Sigmoid colon (tissue), 7 donors: Measurements from ENCODE around the gene PCNX1. TPM values are rescaled to one million over a fixed set of nuclear protein-coding genes. Genes with fewer than 3 reads are reported as not detected.

Source experiments
- DNase-seq: peaks from one replicate; pipeline ENCODE4 v3.0.0-alpha.2; 2019
- H3K27ac ChIP-seq, 4 donors: fragments of 200-600 bp; sonication (generic); one replicate each; pipeline ENCODE4 v1.5.1; 2016 to 2019; ENCODE audit warnings: mild to moderate bottlenecking in 1 of 4
- H3K27me3 ChIP-seq, 3 donors: fragments of 200-600 bp; sonication (generic); one replicate each; pipeline ENCODE4 v1.5.1; 2019; ENCODE audit warnings: mild to moderate bottlenecking in 1 of 3
- H3K36me3 ChIP-seq, 4 donors: fragments of 200-600 bp; sonication (generic); one replicate each; pipeline ENCODE4 v1.5.1; 2016 to 2019
- H3K4me1 ChIP-seq, 4 donors: fragments of 200-600 bp; sonication (generic); one replicate each; pipeline ENCODE4 v1.5.1; 2017 to 2019
- H3K4me3 ChIP-seq, 4 donors: fragments of 200-600 bp; sonication (generic); one replicate each; pipeline ENCODE4 v1.5.1; 2017 to 2019; ENCODE audit warnings: mild to moderate bottlenecking in 2 of 4, moderate library complexity in 1 of 4
- H3K9me3 ChIP-seq, 4 donors: fragments of 200-600 bp in 3 of 4; sonication (generic) in 3 of 4; one replicate each; pipeline versions ENCODE4 v1.5.1 to v1.6.1; 2013 to 2019
- EP300 ChIP-seq, 4 donors: sonication (generic); formaldehyde crosslinking; IDR thresholded peaks; one replicate each; pipeline ENCODE4 v1.6.1; 2017; ENCODE audit warnings: antibody characterized with exemption in 4 of 4
- POLR2A ChIP-seq, 2 donors: fragments of 450-650 bp; IDR thresholded peaks; one replicate each; pipeline ENCODE4 v1.6.1; 2016; ENCODE audit warnings: antibody characterized with exemption in 2 of 2, mild to moderate bottlenecking in 2 of 2, moderate library complexity in 2 of 2
- POLR2AphosphoS5 ChIP-seq, 4 donors: sonication (generic); formaldehyde crosslinking; IDR thresholded peaks; one replicate each; pipeline ENCODE4 v1.6.1; 2017; ENCODE audit warnings: antibody characterized with exemption in 4 of 4
- WGBS, 2 donors: extraction: QIAGEN DNeasy Blood & Tissue Kit; methylation state at CpG; one replicate each; pipeline ENCODE4 v1.1.7; 2013; 5-methylcytosine and 5-hydroxymethylcytosine counted together
- intact Hi-C: fragments of 100-400 bp; cut with DNase I; formaldehyde crosslinking; loops from one replicate; pipeline ENCODE4 v1.15.1; 2023
- polyA plus RNA-seq, 3 donors: library from polyadenylated mRNA; stranded (reverse); fragments of 200-250 nt; gene quantifications; one replicate each; pipeline ENCODE4 v1.2.3, GENCODE V29; 2013
- total RNA-seq, 4 donors: library from RNA; depleted of rRNA; stranded (reverse); fragments of >200 nt; gene quantifications; one replicate each; pipeline ENCODE4 v1.1.0, GENCODE V29; 2016
- TF ChIP-seq, protein P1 (sequence below), 4 experiments: fragments of 450-650 bp in 3 of 4; fragments of 200-600 bp in 1 of 4; IDR thresholded peaks; one replicate each; pipeline ENCODE4 v1.5.1; 2016 to 2019; ENCODE audit warnings: antibody characterized with exemption in 4 of 4, mild to moderate bottlenecking in 3 of 4, moderate library complexity in 2 of 4
- donor health status: healthy with polysubstance abuse.
- donor health status: Bipolar disorder and iron deficiency.
- donor health status: healthy.

The PCNX1 gene
- total and polyA plus RNA-seq, 7 donors = 1.2 to 73.9 (median 62.8) TPM

DNA sequence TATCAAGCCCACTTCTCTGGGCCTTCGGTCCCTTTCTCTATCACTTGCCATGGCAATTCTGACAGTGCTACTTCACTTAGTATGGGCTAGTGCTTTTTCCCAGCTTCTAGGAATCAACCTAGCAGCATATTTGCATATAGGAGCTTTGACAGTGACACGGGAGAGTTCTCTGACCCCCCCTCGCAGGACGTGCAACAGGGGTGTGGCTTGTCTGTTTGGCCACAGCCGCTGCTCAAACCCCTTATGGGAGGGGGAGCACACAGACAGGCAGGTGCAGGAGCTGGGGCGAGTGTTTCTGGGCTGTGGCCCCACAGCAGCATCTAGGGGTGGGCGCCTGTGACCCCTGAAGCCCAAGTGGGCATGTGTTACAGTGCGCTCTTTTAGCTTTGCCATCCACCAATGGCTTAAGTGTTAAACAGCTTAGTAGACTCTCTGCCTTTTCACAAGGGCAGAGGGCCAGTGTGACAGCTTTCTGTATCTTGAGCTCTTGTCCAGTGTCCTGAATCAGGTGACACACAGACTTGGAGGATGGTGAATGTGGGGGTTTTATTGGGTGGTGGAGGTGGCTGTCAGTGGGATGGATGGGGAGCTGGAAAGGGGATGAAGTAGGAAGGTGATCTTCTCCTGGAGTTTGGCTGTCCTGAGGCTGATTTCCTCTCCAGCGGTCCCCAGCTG, 229.3 kb downstream of the PCNX1 start:
- DNase-seq = no peak
- Histone ChIP-seq H3K9me3 (no peaks in the 10 kb centered on the region), H3K27ac (no peak overlapping the region), H3K4me1 (peaks cover 0 to 7% (median 3%) of the 10 kb centered on the region in 4 donors), H3K4me3 (no peak overlapping the region), H3K27me3 (no peaks in the 10 kb centered on the region), H3K36me3 (no peaks in the 10 kb centered on the region)
- 79 to 86% methylated on average over 9 of the region's 9 CpGs for WGBS, 2 donors
- TF ChIP-seq POLR2A (IDR thresholded peaks at IDR 0.05) = no peak
- intact Hi-C loops = loop anchor here (5.0 kb wide), 1 partner anchor 186 kb away; the partner anchor contains the start of gene SIPA1L1

DNA sequence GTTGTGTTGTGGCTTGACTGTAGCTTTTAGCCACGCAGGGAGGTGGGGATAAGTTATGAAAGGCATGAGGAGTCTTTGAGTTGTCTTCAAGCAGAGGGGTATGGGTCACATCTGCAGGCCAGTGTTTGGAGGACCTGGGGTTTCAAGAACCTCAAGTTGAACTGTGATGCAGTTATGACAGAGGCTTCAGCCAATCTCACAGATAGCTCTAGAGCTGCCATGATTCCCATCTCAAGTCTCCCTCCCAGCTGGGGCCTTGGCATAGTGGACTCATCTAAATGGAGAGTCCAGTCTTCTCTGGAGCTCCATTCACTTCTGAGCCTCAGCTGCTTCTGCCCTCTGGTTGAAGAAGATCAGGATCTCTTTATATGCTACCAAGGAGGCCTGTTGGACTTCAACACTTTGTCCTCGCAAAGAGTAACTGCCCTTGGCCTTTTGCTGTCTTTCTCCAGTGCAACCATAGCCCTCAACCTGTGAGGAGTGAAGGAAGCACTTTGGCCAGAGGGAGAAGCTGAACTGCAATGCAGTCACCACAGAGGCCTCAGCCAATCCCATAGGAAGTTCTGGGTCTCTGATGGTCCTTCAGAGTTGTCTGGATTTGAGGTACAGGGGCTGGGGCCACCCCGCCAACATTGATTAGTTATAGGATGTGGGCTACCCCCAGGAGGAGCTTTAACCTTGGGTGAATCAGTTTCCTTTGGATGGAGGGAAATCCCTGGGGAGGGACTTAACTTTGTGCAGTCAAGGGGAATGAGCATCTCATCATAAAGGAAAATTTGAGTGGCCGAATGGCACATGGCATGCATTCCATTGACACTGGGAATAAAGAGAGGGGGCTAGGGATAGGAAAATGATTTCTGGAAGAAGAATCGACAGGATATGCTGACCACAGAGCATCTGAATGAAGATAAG, 230.5 kb downstream of the PCNX1 start:
- 91 to 95% methylated on average over 5 of the region's 5 CpGs for WGBS, 2 donors
- no peak for DNase-seq
- no peak overlapping the region for H3K27ac ChIP-seq
- no peaks in the 10 kb centered on the region for H3K27me3 ChIP-seq
- H3K4me3 ChIP-seq = no peak overlapping the region
- H3K36me3 ChIP-seq = no peaks in the 10 kb centered on the region
- H3K4me1 ChIP-seq = peaks cover 0 to 13% (median 4%) of the 10 kb centered on the region in 4 donors
- intact Hi-C loops = loop anchor here (1.0 to 5.0 kb wide), 2 partner anchors 185 to 616 kb away; partner anchors contain the start of gene SIPA1L1
- H3K9me3 ChIP-seq = no peaks in the 10 kb centered on the region
- TF ChIP-seq POLR2AphosphoS5 (IDR thresholded peaks at IDR 0.05) (no peak), POLR2A (IDR thresholded peaks at IDR 0.05) (no peak), EP300 (IDR thresholded peaks at IDR 0.05) (no peak)
- TF ChIP-seq, protein P1, sequence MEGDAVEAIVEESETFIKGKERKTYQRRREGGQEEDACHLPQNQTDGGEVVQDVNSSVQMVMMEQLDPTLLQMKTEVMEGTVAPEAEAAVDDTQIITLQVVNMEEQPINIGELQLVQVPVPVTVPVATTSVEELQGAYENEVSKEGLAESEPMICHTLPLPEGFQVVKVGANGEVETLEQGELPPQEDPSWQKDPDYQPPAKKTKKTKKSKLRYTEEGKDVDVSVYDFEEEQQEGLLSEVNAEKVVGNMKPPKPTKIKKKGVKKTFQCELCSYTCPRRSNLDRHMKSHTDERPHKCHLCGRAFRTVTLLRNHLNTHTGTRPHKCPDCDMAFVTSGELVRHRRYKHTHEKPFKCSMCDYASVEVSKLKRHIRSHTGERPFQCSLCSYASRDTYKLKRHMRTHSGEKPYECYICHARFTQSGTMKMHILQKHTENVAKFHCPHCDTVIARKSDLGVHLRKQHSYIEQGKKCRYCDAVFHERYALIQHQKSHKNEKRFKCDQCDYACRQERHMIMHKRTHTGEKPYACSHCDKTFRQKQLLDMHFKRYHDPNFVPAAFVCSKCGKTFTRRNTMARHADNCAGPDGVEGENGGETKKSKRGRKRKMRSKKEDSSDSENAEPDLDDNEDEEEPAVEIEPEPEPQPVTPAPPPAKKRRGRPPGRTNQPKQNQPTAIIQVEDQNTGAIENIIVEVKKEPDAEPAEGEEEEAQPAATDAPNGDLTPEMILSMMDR (IDR thresholded peaks at IDR 0.05) = no peak

DNA sequence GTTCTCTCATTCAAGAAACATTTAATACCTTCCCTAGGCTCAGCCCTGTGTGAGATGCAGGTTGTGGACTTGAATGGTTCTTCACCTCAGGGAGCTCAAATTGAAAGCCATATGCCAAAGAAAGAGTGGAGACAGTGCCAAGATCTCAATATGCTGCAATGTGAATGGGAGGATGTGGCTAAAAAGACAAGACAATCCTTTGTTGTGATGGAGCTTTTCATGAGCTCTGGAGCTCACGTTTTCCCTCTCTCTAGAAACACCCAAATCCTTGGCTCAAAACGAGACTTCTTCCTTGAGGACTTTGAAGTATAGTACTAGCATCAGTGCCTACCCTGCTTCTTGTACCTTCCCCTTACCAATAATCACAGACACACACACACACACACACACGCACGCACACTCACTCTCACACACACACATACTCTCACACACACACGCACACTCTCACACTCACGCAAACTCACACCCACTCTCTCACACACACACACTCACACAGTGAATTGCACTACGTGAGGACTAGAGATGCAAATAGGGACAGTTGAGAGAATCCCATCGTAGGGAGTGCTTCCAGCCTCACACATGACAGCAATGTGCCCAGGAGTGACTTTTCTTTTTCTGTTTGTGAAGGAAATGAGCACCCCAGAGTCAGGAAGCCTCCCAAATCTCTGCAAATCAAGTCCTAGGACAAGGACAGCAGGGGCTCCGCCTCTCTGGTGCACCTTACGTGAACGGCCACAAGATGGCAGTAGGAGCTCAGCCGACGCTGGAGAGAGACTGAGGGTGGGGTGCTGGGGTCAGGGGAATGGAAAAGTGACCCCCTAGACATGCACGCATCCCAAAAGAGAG, 231.4 kb downstream of the PCNX1 start:
- 18 to 32% methylated on average over 14 of the region's 14 CpGs for WGBS, 2 donors
- no peak for TF ChIP-seq POLR2AphosphoS5 (IDR thresholded peaks at IDR 0.05)
- TF ChIP-seq, protein P1 (IDR thresholded peaks at IDR 0.05) = peak; percentile 77 to 95 (median 90)
- Histone ChIP-seq H3K4me1 (peaks cover 0 to 13% (median 4%) of the 10 kb centered on the region in 4 donors), H3K9me3 (no peaks in the 10 kb centered on the region), H3K36me3 (no peaks in the 10 kb centered on the region), H3K27me3 (no peaks in the 10 kb centered on the region), H3K4me3 (no peak overlapping the region), H3K27ac (no peak overlapping the region)
- intact Hi-C loops = loop anchor here (1.0 to 5.0 kb wide), 2 partner anchors 184 to 615 kb away; partner anchors contain the start of gene SIPA1L1
- DNase-seq = no peak

DNA sequence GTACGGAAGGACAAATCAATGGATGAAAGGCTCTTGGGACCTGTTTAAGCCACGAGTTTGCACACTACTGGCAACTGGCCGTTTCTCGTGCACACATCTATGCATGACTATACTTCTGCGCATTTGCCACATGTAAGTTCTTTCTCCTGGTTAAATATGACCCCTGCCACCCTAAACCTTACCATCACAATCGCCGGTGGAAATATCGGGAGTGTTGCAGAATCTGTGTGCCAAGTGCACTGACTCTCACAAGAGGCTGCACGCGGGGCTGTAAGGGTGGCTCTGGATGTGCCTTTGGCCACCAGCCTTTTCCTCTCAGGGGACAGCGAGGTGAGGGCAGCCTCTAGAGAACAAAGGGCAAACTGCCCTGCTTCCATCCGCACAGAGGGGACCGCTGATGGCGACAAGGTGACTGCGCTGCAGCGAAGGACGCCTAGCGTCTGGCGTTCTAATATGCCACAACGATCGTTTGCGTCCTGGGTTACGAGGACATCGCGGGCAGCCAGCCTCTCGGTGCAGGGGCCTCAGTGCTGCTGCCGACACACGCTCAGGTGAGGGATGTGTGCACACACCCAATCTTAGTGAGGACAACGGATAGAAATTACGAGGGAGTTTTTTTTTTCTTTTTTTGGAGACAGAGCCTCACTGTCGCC, 232.2 kb downstream of the PCNX1 start:
- no peak for DNase-seq
- H3K36me3 ChIP-seq = no peaks in the 10 kb centered on the region
- H3K9me3 ChIP-seq = no peaks in the 10 kb centered on the region
- H3K27ac ChIP-seq = no peak overlapping the region
- H3K4me3 ChIP-seq = no peak overlapping the region
- intact Hi-C loops = loop anchor here (5.0 kb wide), 1 partner anchor 183 kb away; the partner anchor contains the start of gene SIPA1L1
- TF ChIP-seq EP300 (IDR thresholded peaks at IDR 0.05) = no peak
- TF ChIP-seq, protein P1 (IDR thresholded peaks at IDR 0.05) = peak in 1 of 4 experiments; percentile 16
- no peaks in the 10 kb centered on the region for H3K27me3 ChIP-seq
- H3K4me1 ChIP-seq = peaks cover 0 to 13% (median 4%) of the 10 kb centered on the region in 4 donors
- 75 to 85% methylated on average over 31 of the region's 31 CpGs for WGBS, 2 donors
